C1 segment of cervical spinal cord (tissue), 14 donors: Measurements from ENCODE around the gene HNF1B.
A peak's percentile ranks its signal among the peaks of the same experiment; 100 is the strongest.
"Not testable (repeated sequence)": the region's sequence is repeated elsewhere in the genome, so short reads cannot be mapped to it uniquely, and the experiment has no call there.

ENCODE experiments used
- DNase-seq, 14 donors: peaks; one replicate each; lab custom pipeline; 2025; lab: John Stamatoyannopoulos, UW

The HNF1B gene, protein sequence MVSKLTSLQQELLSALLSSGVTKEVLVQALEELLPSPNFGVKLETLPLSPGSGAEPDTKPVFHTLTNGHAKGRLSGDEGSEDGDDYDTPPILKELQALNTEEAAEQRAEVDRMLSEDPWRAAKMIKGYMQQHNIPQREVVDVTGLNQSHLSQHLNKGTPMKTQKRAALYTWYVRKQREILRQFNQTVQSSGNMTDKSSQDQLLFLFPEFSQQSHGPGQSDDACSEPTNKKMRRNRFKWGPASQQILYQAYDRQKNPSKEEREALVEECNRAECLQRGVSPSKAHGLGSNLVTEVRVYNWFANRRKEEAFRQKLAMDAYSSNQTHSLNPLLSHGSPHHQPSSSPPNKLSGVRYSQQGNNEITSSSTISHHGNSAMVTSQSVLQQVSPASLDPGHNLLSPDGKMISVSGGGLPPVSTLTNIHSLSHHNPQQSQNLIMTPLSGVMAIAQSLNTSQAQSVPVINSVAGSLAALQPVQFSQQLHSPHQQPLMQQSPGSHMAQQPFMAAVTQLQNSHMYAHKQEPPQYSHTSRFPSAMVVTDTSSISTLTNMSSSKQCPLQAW

DNA sequence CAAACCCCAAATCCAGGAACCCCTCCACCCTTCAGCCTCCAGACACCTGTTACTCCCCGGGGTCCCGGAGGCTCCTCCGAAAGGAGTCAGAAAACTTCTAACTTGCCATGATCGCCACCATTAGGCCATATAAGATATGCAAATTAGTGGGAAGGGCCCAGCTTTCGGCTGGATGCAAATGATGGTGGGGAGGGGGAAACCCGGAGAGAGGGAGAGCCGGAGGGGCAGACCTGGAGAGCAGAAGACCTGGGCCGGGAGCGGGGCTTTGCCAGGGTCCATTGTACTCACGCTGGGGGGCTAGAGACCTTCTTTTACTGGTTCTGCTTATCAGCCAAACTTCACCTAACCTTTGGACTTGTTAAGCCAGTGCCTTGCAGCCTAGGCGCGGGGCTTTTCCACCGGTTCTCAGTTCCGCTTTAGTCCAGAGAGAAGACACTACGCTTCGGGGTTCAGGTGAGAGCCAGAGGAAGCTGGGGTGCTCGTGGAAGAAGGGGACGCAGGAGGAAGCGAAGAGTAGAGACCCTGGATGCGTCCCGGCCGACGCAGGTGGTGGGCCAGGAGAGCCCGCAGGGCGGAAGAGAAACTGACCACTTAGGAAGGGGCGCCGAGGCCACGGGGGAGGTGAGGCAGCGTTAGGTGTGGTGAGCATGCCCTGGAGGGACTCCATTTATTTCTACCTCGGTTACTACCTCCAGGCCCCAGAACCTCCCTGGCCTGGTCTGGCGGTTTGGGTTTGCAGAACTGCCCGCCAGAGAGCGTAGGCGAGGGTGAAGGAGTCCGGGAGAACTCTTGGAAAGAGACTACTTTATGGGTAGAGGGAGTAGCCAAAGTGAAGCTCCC is at the start of gene HNF1B:
HNF1B (minus strand) TSS at position 99 of the 840 bp plus-strand sequence. CDS start 175 bp downstream, outside the sequence.
- DNase-seq = no peak

DNA sequence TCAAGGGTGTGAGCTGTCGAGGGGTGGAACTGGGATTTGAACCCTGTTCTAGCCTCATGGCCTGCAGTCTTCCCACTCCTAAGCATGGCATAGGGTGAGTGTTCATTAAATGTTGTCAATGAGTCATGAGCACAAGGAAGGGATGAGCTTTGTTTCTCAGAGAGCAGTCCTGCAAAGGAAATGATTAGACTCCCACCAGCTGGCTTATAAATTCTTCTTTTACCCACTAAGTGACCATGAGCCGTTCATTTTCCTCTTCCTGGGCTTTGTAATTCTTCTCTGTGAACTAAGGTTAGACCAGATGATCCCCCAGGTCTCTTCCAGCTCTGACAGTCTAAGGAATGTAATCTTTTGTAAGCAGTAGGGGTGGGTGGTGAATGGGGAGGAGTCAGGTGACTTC is 47.9 kb upstream of the HNF1B start:
- DNase-seq = no peak

DNA sequence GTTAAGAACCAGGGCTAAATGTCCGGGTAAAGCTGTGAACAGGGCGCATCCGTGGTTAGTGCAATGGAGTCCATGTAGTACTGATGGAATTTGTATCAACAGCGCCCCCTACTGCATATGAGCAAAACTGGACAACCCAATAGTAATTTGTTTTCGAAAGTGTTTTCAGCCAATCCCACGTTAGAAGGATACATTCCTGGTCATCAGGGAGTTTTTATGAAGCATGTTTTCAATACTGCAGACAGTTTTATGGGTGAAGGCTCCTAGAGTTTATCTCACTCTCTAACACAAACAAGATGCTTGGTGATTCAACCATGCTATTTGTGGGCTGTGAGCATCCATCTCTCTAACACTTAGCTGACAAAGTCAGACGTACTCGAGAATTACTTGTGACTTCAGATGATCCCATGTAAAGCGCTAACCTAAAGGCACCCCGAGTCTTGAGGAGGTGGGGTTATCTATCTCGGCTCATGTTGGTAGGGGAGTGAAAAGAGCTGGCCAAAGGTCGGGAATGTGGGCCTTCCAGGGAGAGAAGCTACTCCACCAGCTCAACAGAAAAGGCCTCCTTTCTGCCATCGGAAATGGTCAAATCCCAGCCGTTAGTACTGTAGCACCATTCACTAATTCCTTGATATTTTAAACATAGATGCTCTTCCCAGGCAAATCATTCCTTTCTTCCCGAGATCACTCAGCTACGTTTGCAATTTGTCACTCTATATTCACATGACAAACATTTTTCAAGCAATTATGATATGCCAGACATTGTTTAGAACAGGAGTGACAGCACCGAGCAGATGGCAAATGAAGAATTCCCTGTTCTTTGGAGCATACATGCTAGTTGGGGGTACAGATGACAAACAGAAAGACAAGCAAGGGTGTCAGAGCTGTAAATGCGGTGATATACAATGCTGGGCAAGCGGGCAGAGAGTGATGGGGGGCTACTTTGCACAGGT is 46.9 kb upstream of the HNF1B start:
- no peak for DNase-seq

DNA sequence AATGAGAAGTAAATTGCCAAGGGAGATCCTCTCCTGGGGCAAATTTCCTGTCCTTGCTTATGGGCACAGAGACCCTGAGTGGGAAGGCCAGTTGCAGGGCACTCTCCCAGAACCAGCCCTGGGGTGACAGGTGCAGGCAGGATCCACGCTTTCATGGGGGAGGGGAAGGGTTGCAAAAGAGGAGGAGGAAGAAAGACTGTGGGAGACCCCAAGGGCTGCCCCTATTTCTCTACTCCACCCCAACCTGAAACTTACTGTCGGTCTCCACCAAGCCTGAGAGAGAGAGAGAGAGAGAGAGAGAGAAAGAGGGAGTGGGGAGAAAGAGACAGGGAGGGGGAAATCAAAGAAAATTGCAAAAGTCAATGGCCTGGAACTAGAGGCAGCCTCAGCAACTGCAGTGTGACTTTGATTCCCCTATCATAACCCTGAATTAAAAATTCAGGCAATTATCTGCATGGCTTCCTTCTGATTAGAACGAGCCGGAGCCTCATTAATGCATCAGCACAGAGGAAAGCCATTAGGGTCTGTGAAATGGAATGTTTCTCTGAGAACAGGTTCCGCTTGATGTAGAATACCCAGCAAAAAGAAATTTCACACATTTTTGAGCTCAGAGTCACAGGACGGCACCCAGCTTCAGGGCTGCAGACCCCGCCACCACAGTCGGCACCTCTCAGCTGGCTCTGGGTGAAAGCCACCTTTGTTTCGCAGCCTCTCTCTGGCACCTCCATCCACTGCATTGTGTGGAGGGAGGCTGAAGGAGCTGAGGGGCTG is 45.1 kb upstream of the HNF1B start:
- DNase-seq = no peak

DNA sequence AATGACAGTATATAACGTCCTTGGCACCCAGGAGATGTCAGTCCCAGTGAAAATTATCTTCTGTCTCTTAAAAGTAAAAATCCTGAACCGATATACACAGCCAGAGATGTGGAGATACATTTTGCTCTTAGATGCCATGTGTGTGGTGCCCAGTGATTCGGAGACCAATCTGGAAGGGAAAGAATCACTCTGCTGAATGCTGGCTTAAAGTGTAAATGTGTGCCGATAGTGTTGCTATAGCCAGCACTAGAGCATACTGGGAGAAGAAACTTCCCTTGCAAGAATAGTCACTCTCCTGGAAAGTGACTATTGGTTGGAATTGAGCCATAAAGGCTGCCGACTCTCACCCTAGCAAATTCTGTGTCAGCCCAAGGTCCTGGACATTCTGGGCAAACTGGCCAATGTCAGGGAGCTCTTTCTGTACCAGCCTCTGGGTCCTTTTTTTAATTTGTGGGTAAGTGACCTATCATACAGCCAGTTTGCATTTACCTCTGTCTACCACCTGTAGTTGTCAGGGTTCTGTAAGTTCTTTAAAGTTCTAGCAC is 44.2 kb upstream of the HNF1B start:
- no peak for DNase-seq

DNA sequence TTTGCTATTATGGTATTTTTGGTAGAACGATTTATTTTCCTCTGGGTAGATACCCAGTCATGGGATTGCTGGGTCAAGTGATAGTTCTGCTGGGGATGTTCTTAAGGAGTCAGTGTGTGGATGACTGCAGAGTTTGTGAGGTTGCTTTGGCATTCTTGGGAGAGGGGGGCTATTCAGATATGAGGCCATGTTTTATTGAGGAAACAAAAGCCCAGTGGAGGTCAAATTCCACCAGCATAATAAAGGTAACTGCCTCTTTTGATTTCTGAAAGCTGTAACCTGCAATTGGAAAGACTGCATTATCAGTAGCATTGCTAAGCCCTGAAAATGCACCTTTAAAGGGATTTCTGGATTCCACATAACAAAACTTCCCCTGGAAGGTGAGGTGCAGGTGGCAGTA is 43.7 kb upstream of the HNF1B start:
- DNase-seq = no peak

DNA sequence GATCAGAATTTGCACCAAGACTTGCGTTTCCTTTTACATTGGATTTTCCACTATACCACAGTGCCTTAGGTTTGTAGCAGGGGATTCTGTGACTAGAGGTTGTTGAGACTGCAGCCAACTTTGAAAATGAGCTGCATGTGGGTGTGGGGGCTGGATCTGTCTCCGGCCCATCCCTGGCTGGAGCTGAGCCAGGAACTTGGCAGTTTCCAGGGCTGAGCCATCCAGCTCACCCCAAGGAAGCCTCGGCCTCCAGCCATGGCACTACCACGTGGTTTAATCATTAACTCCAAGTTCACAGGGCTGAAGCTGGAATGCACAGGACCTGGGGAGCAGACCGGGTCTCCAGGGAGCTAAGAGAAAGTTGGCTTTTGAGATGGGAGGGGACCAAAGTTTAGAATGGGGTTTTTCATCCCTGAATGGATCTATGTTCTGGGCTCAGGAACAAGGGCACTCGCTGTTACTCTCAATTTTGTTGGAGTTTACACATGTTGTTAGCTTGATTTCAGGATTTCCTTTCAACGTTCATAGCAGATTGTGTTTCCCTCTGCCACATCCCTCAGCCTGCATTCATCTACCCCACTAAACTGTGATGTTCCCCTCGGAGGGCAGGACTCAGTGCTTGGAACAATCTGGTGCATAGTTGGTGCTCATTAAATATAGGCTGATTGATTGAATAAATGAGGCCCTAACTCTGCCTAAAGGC is 42.3 kb upstream of the HNF1B start:
- peak in 4 of 14 donors; percentile 3 to 39 (median 26) for DNase-seq

DNA sequence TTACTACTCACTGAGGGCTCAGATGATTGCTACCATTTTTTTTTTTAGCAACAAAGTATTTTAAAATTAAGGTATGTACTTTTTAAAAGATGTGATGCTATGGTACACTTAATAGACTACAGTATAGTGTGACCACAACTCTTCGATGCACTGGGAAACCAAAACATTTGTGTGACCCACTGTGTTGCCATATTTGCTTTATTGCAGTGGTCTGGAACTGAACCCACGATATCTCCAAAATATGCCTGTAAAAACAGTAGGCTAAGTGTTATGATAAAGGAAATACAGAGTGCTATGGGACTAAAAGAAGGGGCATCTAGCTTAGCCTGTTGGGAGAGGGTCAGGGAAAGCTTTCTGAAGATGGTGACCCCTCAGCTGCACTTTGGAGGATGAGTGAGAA is 41.6 kb upstream of the HNF1B start:
- DNase-seq = no peak

DNA sequence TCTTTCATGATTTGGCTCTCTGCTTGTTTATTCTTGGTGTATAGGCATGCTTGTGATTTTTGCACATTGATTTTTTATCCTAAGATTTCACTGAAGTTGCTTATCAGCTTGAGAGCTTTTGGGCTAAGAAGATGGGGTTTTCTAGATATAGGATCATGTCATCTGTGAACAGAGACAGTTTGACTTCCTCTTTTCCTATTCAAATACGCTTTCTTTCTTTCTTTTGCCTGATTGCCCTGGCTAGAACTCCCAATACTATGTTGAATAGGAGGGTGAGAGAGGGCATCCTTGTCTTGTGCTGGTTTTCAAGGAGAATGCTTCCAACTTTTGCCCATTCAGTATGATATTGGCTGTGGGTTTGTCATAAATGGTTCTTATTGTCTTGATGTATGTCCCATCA is 37.6 kb upstream of the HNF1B start:
- not testable (repeated sequence) for DNase-seq

DNA sequence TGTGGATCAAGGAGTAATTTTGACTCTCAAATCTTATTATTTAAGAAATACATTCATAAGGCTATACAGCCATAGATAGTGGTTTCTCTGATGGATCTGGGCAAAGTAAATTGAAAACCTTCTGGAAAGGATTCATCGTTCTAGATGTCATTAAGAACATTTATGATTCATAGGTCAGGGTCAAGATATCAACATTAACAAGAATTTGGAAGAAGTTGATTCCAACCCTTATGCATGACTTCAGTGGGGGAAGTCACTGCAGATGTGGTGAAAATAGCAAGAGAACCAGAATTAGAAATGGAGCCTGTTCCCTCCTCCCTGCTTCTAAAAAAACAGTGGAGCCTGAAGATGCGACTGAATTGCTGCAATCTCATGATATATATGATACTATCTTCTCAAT is 36.6 kb upstream of the HNF1B start:
- no peak for DNase-seq

DNA sequence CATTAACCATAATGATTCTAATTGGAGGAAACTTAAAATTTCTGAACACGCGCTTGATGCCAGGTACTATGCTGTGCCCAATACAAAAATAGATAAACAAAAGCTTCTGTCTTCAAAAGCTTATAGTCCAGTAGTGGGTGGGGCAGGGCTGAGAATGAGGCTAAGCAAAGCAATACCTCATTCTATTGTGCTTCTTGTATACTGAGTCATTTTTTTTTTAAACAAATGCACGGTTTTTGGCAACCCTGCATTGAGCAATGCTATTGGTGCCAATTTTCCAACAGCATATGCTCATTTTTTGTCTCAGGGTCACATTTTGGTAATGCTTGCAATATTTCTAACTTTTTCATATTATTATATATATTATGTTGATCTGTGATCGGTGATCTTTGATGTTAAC is 34.7 kb upstream of the HNF1B start:
- no peak for DNase-seq

DNA sequence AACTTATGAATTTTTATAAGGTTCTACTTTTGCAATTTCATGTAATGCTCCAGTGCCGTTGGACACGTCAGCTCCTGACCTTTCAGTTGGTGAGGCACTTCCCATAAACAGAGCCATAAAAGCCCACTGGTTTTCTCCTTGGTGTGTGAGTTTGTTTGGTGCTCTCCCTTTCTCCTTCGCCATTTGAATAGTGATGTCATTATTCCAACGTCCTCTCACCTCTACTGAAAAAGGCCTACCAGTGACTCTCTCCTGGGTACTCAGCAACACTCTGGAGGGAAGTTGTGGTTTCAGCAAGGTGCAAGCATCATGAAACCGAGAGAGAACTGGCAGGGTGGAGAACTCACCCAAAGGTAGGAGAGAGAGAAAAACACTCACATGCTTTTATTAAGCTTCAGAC is 29.6 kb upstream of the HNF1B start:
- no peak for DNase-seq

DNA sequence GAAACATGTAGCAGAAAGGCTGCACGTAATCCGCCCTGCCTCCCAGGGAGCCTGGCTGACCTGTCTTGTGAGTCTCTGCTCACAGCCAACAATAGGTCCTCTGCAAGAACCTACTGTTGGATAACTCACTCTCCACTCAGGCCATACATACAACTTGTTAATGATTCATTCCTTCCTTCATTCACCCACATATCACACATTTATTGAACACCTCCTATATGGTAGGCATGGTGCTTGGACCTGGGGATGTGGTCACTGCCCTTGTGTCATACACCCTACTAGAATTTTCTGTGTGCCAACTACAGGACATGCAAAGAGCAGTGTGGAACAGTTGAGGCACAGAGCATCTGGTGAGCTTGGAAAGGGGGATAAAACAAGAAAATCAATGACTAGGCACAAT is 28.1 kb upstream of the HNF1B start:
- DNase-seq = no peak

DNA sequence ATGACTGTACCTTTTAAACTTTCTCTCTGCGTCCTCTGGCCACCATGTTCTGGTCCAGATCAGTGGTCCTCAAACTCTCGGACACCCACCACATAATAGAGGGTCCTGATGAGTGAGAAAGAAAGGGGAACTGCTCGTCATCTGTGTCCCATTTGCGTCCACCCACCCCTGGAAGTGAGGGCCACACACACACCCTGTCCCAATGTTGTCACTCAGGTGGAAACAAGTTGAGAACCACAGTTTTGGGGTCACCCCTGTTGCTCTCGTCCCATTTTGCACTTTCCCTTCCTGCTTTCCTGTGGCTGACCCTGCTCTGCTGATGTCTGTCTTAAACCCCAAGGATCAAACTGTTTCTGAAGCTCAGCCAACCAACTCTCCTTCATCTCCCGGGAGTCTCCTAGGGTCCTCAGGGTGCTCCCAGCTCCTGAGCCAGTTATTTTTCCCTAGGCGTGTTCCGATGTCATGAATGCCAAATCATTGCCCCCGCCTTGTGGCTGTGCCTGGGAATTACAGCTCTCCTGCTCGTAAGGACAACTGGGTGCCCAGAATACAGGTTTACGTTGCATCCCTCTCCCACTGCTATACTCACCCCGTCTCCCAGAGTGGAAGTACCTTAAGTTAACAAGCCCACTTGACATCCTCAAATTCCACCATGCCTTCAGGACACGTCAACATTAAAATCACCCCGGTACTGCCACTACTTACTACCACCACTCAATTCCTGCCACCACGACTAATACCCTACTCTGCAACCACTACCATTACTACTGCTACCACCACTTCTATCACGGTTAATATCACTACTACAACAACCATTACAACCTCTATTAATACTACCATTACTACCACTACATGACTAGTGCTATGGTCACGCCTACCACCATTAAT is 26.0 kb upstream of the HNF1B start:
- DNase-seq = peak in 1 of 14 donors; percentile 0

DNA sequence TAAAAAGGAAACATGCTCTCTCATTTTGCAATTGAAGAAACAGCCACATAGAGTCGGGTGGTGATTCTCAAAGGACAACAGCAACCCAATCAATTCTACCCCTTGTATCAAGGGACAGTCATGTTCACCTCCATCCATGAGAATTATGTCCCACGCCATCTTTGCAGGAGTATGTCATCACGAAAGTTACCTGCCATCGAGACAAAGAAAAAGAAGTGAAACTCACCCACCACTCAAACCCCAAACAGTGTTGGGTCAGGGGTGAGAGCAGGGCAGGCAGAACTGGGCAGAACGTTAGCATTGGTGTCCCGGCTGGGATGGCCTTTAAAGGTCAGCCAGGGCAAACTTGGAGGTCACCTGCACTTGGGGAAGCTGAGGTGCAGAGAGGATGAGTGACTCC is 24.2 kb upstream of the HNF1B start:
- DNase-seq = no peak

DNA sequence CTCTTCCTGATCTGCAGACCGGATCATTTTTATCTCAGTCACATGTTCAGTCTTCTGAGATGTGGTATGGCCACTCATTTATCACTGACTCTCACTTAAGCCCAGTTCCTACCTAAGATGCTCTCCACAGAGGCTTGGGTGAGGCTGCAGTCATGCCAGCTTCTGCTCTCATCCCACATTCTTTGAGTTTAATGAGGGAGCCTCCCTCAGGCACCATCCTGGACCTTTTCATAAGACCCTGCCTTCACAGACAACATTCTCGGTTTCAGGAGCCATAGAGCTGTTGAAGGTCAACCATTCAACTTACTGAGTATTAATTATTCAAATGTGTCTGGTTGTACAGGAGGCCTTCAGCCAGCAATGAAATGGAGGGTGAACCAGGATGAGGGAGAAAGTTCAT is 23.6 kb upstream of the HNF1B start:
- no peak for DNase-seq

DNA sequence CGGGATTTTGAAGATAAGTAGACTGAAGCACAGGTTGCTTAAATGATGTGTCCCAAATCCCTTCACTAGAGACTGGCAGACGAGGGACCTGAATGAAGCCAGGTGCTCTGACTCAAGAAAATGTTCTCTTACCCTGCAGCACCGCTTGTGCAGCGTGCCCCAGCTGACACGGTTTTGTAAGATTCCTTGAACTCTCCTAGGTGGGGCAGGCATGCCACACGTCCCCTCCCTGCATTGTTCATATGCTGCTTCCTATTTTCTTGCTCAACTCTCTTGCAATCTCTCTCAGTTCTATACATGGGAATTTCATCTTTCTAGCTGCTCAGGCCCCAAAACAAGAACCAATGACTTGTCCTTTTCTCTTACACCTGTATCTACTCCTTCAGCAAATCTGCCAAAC is 22.1 kb upstream of the HNF1B start:
- no peak for DNase-seq

DNA sequence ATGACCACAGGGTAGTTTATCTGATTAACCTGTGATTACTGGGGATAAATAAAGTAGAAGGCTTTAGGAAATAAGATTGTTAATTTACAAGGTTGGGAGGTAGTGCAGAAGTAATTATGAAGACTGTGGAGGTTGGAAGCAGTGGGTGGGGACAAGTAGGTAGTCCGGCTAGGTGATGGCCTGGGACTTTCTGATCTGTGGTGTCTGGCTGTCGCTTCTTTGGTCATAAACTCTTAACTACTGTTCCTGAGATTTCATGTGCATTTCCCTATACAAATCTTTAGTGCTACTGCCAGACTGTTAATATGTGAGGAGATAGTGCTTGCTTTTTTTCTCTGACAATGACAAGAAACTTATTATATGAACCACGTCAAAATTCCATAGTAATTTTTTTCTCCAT is 19.5 kb upstream of the HNF1B start:
- DNase-seq = no peak

DNA sequence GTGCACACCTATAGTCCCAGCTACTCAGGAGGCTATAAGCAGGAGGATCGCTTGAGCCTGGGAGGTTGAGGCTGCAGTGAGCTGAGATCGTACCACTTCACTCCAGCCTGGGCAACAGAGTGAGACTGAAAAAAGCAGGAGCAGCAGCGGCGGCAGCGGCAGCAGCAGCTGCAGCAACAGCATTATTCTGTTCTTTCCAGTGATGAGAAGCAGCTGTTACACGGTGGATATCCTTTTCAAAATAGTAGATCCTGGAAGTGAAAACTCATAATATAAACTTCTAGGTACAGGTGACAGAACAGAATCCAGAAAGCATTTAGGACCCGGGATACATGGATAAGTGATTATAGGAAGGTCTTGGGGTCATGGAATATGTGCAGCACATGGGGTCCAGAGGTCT is 17.8 kb upstream of the HNF1B start:
- DNase-seq = no peak
